Neural crest cell (in vitro differentiated cells): ENCODE data around the gene PPAN. TPM values are rescaled to one million over a fixed set of nuclear protein-coding genes. Genes with fewer than 3 reads are reported as not detected.

ENCODE experiments used
- DNase-seq: peaks from one replicate; pipeline ENCODE4 v3.0.0; 2021; ENCODE audit warnings: low read depth, mixed read lengths, low spot score
- H3K27ac Mint-ChIP-seq: one replicate; pipeline ENCODE4 v1.8.0; 2021; ENCODE audit warnings: mild to moderate bottlenecking, mixed read lengths; ENCODE audit not compliant: unreplicated experiment
- H3K27me3 Mint-ChIP-seq: 2 replicates; pipeline ENCODE4 v1.8.0; 2021; ENCODE audit warnings: low read depth, mild to moderate bottlenecking, mixed read lengths
- H3K36me3 Mint-ChIP-seq: 2 replicates; pipeline ENCODE4 v1.8.0; 2021; ENCODE audit warnings: low read depth, mild to moderate bottlenecking, mixed read lengths
- H3K4me1 Mint-ChIP-seq: 2 replicates; pipeline ENCODE4 v1.8.0; 2021; ENCODE audit warnings: mixed read lengths
- H3K4me3 Mint-ChIP-seq: one replicate; pipeline ENCODE4 v1.8.0; 2021; ENCODE audit warnings: mild to moderate bottlenecking, mixed read lengths
- H3K9me3 Mint-ChIP-seq: 2 replicates; pipeline ENCODE4 v1.8.0; 2021; ENCODE audit warnings: mixed read lengths
- CTCF ChIP-seq: fragments of 200-600 bp; sonication (generic); conservative IDR thresholded peaks from 2 replicates; pipeline ENCODE4 v1.5.0; 2021; ENCODE audit warnings: antibody characterized with exemption, mild to moderate bottlenecking
- total RNA-seq: library from RNA; stranded (reverse); gene quantifications from 2 replicates; pipeline ENCODE4 v1.2.1, GENCODE V29; 2021

PPAN gene
- total RNA-seq, 1 donor from 2014 or later: 77.8 TPM

DNA sequence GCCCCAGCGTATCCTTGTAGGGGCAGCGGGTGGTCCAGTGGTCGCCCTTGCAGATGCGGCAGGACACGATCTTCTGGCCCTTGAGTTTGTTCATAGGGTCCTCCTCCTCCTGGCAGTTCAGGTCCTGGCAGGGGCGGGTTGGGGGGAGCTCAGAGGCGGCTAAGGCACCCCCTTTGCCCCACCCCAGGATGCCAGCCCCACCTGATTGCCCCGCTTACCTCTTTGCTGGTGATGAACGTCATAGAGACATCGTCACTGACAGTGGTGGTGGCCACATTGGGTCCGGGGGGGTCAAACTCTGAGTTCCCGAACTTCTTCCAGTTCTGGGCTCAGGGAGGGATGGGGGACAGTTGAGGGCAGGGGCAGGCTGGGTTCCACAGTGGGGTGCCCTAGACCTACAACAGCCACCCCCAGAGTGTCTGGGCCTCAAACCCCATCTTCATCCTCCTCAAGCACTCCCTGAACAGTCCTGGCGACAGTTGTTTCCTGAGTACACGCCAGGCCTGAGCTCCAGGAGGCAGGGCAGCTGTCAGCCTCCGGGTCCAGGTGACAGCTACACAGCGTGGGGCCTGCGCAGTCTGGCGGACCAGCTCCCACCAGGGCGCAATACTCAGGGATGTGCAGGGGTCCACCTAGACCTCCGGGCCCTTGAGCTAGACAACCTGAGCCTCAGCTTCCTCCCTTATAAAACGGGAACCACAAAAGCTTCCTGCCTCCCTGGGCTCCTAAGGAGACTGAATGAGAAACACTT lies 10.9 kb downstream of the PPAN start:
- peaks cover 6% of the 10 kb centered on the region for H3K36me3 Mint-ChIP-seq

GRCh38 chr19:10118960-10119359 lies 12.8 kb downstream of the PPAN start:
- no peak for DNase-seq
- Mint-ChIP-seq H3K4me1 (peaks cover 11% of the 10 kb centered on the region), H3K27me3 (peaks cover 18% of the 10 kb centered on the region), H3K9me3 (no peaks in the 10 kb centered on the region), H3K27ac (peak overlapping the region; percentile 81), H3K36me3 (peaks cover 6% of the 10 kb centered on the region), H3K4me3 (peak overlapping the region; percentile 97)
- no peak for TF ChIP-seq CTCF

More for the DNA sequence above, 10.9 kb downstream of the PPAN start:
- H3K27ac Mint-ChIP-seq: no peak overlapping the region
- TF ChIP-seq CTCF: no peak
- no peaks in the 10 kb centered on the region for H3K9me3 Mint-ChIP-seq
- DNase-seq: no peak
- peaks cover 11% of the 10 kb centered on the region for H3K4me1 Mint-ChIP-seq
- H3K27me3 Mint-ChIP-seq: peaks cover 18% of the 10 kb centered on the region
- peak overlapping the region; percentile 84 for H3K4me3 Mint-ChIP-seq

DNA sequence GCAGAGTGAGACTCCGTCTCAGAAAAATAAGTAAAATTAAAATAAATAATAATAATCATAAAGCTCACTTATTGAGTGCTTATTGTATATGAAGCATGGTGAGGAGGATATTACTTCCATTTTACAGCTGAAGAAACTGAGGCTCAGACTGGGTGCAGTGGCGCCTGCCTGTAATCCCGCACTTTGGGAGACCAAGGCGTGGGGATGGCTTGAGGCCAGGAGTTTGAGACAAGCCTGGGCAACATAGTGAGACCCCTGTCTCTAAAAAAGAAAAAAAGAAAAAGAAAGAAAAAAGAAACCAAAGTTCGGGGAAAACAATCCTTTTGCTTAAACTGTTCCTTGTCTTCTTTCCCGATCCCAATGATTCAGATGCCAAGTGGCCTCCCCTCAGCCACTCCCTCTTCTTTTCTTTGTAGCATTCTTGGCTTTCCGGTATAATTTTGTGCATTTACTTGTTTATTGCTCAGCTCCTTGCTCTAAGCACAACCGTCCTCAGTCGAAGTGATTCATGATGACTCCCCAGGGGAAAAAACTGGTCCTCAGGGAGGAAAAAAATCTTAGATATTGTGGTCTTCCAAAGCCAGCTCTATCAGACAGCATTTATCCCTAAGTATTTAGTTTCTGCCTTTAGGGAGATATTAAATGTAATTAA lies 14.5 kb downstream of the PPAN start:
- peaks cover 9% of the 10 kb centered on the region for H3K27me3 Mint-ChIP-seq
- H3K4me3 Mint-ChIP-seq: peak overlapping the region; percentile 78
- no peak for DNase-seq
- H3K4me1 Mint-ChIP-seq: peaks cover 11% of the 10 kb centered on the region
- H3K27ac Mint-ChIP-seq: no peak overlapping the region
- no peak for TF ChIP-seq CTCF
- no peaks in the 10 kb centered on the region for H3K9me3 Mint-ChIP-seq
- H3K36me3 Mint-ChIP-seq: peaks cover 10% of the 10 kb centered on the region

- no peak for TF ChIP-seq CTCF
- peak overlapping the region; percentile 65 for H3K4me3 Mint-ChIP-seq
- H3K4me1 Mint-ChIP-seq: peaks cover 11% of the 10 kb centered on the region
- peaks cover 10% of the 10 kb centered on the region for H3K36me3 Mint-ChIP-seq
- H3K27ac Mint-ChIP-seq: no peak overlapping the region
- no peak for DNase-seq
- H3K27me3 Mint-ChIP-seq: peaks cover 6% of the 10 kb centered on the region
- no peaks in the 10 kb centered on the region for H3K9me3 Mint-ChIP-seq
These were observed 15.9 kb downstream of the PPAN start for GRCh38 chr19:10122045-10122444.

- DNase-seq: no peak
- Mint-ChIP-seq H3K9me3 (no peaks in the 10 kb centered on the region), H3K4me1 (peaks cover 5% of the 10 kb centered on the region), H3K4me3 (peak overlapping the region; percentile 26), H3K27me3 (peaks cover 6% of the 10 kb centered on the region), H3K36me3 (peaks cover 10% of the 10 kb centered on the region), H3K27ac (no peak overlapping the region)
- TF ChIP-seq CTCF: no peak
These were observed 18.3 kb downstream of the PPAN start for GRCh38 chr19:10124429-10124828.
